ENCODE data around the gene CEP120. TPM values are rescaled to one million over a fixed set of nuclear protein-coding genes. Genes with fewer than 3 reads are reported as not detected.
"Not testable (repeated sequence)": the region's sequence is repeated elsewhere in the genome, so short reads cannot be mapped to it uniquely, and the experiment has no call there.

Gene CEP120
- total and polyA plus RNA-seq, 8 donors: 4.0 to 12.7 (median 9.4) TPM

GRCh38 chr5:123412206-123412605 lies 11.0 kb downstream of the CEP120 start:
- Histone ChIP-seq H3K36me3 (peaks cover 0 to 31% (median 9%) of the 10 kb centered on the region in 3 donors), H3K4me1 (no peaks in the 10 kb centered on the region), H3K27me3 (no peaks in the 10 kb centered on the region), H3K4me3 (no peak overlapping the region), H3K27ac (no peak overlapping the region), H3K9me3 (no peaks in the 10 kb centered on the region)
- 80 to 86% methylated on average over 3 of the region's 3 CpGs for WGBS, 2 donors
- DNase-seq (no peak), ATAC-seq (no peak), FAIRE-seq (no peak)
- TF ChIP-seq, protein P1, sequence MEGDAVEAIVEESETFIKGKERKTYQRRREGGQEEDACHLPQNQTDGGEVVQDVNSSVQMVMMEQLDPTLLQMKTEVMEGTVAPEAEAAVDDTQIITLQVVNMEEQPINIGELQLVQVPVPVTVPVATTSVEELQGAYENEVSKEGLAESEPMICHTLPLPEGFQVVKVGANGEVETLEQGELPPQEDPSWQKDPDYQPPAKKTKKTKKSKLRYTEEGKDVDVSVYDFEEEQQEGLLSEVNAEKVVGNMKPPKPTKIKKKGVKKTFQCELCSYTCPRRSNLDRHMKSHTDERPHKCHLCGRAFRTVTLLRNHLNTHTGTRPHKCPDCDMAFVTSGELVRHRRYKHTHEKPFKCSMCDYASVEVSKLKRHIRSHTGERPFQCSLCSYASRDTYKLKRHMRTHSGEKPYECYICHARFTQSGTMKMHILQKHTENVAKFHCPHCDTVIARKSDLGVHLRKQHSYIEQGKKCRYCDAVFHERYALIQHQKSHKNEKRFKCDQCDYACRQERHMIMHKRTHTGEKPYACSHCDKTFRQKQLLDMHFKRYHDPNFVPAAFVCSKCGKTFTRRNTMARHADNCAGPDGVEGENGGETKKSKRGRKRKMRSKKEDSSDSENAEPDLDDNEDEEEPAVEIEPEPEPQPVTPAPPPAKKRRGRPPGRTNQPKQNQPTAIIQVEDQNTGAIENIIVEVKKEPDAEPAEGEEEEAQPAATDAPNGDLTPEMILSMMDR (IDR thresholded peaks at IDR 0.05): no peak
- intact Hi-C loops (cut with DNase I): no loop called here

DNA sequence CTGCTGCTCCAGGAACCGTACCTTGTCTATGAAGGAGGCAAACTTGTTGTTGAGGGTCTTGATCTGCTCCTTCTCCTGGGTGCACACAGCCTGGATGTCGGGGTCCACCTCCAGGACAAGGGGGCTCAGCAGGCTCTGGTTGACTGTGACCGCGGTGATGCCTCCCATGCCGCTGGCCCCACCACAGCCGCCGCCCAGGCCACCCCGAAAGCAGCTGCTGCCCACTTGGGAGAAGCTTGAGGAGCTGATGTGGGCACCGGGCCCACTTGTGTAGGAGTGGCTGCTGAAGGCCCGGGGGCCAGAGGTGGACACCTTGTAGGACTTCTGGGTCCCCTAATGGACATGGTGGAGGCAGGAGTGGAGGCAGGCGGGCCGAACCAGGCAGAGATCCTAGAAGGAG lies 21.2 kb downstream of the CEP120 start:
- 88 to 90% methylated on average over 12 of the region's 12 CpGs for WGBS, 2 donors
- H3K27ac ChIP-seq; FAIRE-seq; intact Hi-C loops (cut with DNase I); H3K9me3 ChIP-seq; H3K27me3 ChIP-seq; H3K4me1 ChIP-seq; H3K4me3 ChIP-seq; ATAC-seq: not testable (repeated sequence)
- DNase-seq: peak in 1 of 6 donors; percentile 55
- peaks cover 0 to 12% (median 7%) of the 10 kb centered on the region in 3 donors for H3K36me3 ChIP-seq

DNA sequence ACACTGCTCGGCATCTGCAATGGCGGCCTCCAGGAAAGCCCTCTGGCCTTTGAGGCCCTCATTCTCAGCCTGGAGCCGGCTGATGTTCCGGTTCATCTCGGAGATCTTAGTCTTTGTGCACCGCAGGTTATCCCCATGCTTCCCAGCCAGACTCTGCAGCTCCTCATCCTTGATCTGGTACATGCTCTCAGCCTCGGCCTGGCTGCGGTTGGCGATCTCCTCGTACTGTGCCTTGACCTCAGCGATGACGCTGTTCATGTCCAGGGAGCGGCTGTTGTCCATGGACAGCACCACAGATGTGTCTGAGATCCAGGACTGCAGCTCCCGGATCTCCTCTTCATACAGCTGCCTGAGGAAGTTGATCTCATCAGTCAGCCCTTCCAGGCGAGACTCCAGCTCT lies 21.9 kb downstream of the CEP120 start:
- ATAC-seq (no peak), FAIRE-seq (no peak), DNase-seq (no peak)
- TF ChIP-seq, protein P1 (IDR thresholded peaks at IDR 0.05): no peak
- Histone ChIP-seq H3K27ac (no peak overlapping the region), H3K4me1 (no peaks in the 10 kb centered on the region), H3K36me3 (peaks cover 5 to 12% (median 7%) of the 10 kb centered on the region in 3 donors), H3K9me3 (no peaks in the 10 kb centered on the region), H3K4me3 (no peak overlapping the region), H3K27me3 (no peaks in the 10 kb centered on the region)
- intact Hi-C loops (cut with DNase I): no loop called here
- 94 to 95% methylated on average over 15 of the region's 15 CpGs for WGBS, 2 donors

- WGBS, 2 donors: 95 to 98% methylated on average over 23 of the region's 23 CpGs
- H3K9me3 ChIP-seq; H3K4me3 ChIP-seq; H3K27me3 ChIP-seq; FAIRE-seq; intact Hi-C loops (cut with DNase I); H3K27ac ChIP-seq; H3K4me1 ChIP-seq; ATAC-seq: not testable (repeated sequence)
- H3K36me3 ChIP-seq: peaks cover 5 to 12% (median 7%) of the 10 kb centered on the region in 3 donors
- peak in 1 of 6 donors; percentile 57 for DNase-seq
Measured at GRCh38 chr5:123400870-123401291, 22.3 kb downstream of the CEP120 start.

- Histone ChIP-seq H3K9me3 (no peaks in the 10 kb centered on the region), H3K36me3 (peaks cover 0 to 7% (median 5%) of the 10 kb centered on the region in 3 donors), H3K4me1 (no peaks in the 10 kb centered on the region), H3K27ac (no peak overlapping the region), H3K4me3 (no peak overlapping the region), H3K27me3 (no peaks in the 10 kb centered on the region)
- intact Hi-C loops (cut with DNase I): no loop called here
- DNase-seq (no peak), ATAC-seq (no peak), FAIRE-seq (no peak)
- TF ChIP-seq, protein P1 (IDR thresholded peaks at IDR 0.05): no peak
- WGBS, 2 donors: 98 to 100% methylated on average over 1 of the region's 1 CpG
Measured at GRCh38 chr5:123398058-123398733, 25.0 kb downstream of the CEP120 start.

- 92 to 94% methylated on average over 3 of the region's 3 CpGs for WGBS, 2 donors
- Histone ChIP-seq H3K4me1 (no peaks in the 10 kb centered on the region), H3K36me3 (peaks cover 2 to 5% (median 4%) of the 10 kb centered on the region in 3 donors), H3K27ac (no peak overlapping the region), H3K4me3 (no peak overlapping the region), H3K27me3 (no peaks in the 10 kb centered on the region), H3K9me3 (no peaks in the 10 kb centered on the region)
- ATAC-seq (no peak), DNase-seq (no peak), FAIRE-seq (no peak)
- TF ChIP-seq, protein P1 (IDR thresholded peaks at IDR 0.05): no peak
- intact Hi-C loops (cut with DNase I): no loop called here
Measured at GRCh38 chr5:123397538-123397937, 25.7 kb downstream of the CEP120 start.
